Fibroblast of lung (primary cell): Measurements from ENCODE around the gene MCTP1. TPM values are rescaled to one million over a fixed set of nuclear protein-coding genes. Genes with fewer than 3 reads are reported as not detected.

Experiments used
- DNase-seq, 2 donors: peaks; one replicate each; pipeline versions ENCODE4 v3.0.0 to v3.0.0-alpha.2; 2010; ENCODE audit warnings: low read depth in 2 of 2
- H2AFZ ChIP-seq: 2 replicates; pipeline ENCODE4 v1.5.1; 2012; ENCODE audit warnings: low read length, control low read depth, inconsistent platforms
- H3K27ac ChIP-seq: 2 replicates; pipeline ENCODE4 v1.5.1; 2011; ENCODE audit warnings: low read length, control low read depth; ENCODE audit not compliant: insufficient read depth
- H3K27me3 ChIP-seq: 2 replicates; pipeline ENCODE4 v1.5.1; 2011; ENCODE audit warnings: mild to moderate bottlenecking, low read length; ENCODE audit not compliant: control insufficient read depth, insufficient read depth
- H3K36me3 ChIP-seq: 2 replicates; pipeline ENCODE4 v1.5.1; 2011; ENCODE audit warnings: low read length; ENCODE audit not compliant: control insufficient read depth, insufficient read depth
- H3K4me1 ChIP-seq: 2 replicates; pipeline ENCODE4 v1.5.1; 2011; ENCODE audit warnings: low read length; ENCODE audit not compliant: control insufficient read depth, insufficient read depth; ENCODE audit errors: extremely low read depth
- H3K4me2 ChIP-seq: 2 replicates; pipeline ENCODE4 v1.5.1; 2011; ENCODE audit warnings: low read length, control low read depth; ENCODE audit not compliant: insufficient read depth; ENCODE audit errors: extremely low read depth
- H3K4me3 ChIP-seq, 4 experiments: fragments of 200-600 bp in 1 of 4; sonication (generic) in 1 of 4; replicated peaks in 1 of 4; 2 replicates each; pipeline ENCODE4 v1.5.1; 2011 to 2016; ENCODE audit warnings: low read length in 4 of 4, low read depth in 3 of 4, mild to moderate bottlenecking in 3 of 4, control low read depth in 2 of 4, inconsistent platforms in 1 of 4, mixed read lengths in 1 of 4; ENCODE audit not compliant: insufficient read depth in 1 of 4; ENCODE audit errors: control extremely low read depth in 1 of 4
- H3K79me2 ChIP-seq: 2 replicates; pipeline ENCODE4 v1.5.1; 2012; ENCODE audit warnings: mild to moderate bottlenecking, low read length, inconsistent platforms; ENCODE audit not compliant: control insufficient read depth, insufficient read depth
- H3K9ac ChIP-seq: 2 replicates; pipeline ENCODE4 v1.5.1; 2011; ENCODE audit warnings: mild to moderate bottlenecking, low read length, control low read depth; ENCODE audit not compliant: insufficient read depth
- H3K9me3 ChIP-seq: 2 replicates; pipeline ENCODE4 v1.5.1; 2012; ENCODE audit warnings: low read depth, low read length; ENCODE audit not compliant: control insufficient read depth, insufficient read depth
- H4K20me1 ChIP-seq: 2 replicates; pipeline ENCODE4 v1.5.1; 2011; ENCODE audit warnings: low read length; ENCODE audit not compliant: control insufficient read depth, insufficient read depth; ENCODE audit errors: extremely low read depth
- CTCF ChIP-seq, 2 donors: IDR thresholded peaks in 1 of 2; conservative IDR thresholded peaks in 1 of 2; 1 replicate in 1 of 2; 2 replicates in 1 of 2; pipeline ENCODE4 v1.5.1; 2011 to 2012; ENCODE audit warnings: low read length in 2 of 2, control low read depth in 1 of 2, inconsistent platforms in 1 of 2, low read depth in 1 of 2, mild to moderate bottlenecking in 1 of 2
- EZH2 ChIP-seq: IDR thresholded peaks from 2 replicates; pipeline ENCODE4 v1.5.1; 2012; ENCODE audit warnings: low read length, control low read depth, mild to moderate bottlenecking; ENCODE audit errors: missing control alignments
- polyA plus RNA-seq, 2 donors: library from polyadenylated mRNA; depleted of rRNA in 1 of 2; stranded (reverse) in 1 of 2; unstranded in 1 of 2; fragments of >200 nt; gene quantifications; 2 replicates each; pipeline ENCODE4 v1.2.1, GENCODE V29; 2011 to 2012; ENCODE audit warnings: missing spikeins in 1 of 2
- total RNA-seq: library from RNA; depleted of rRNA; stranded (reverse); fragments of >200 nt; gene quantifications from 2 replicates; pipeline ENCODE4 v1.2.1, GENCODE V29; 2014

The MCTP1 gene
- total and polyA plus RNA-seq, 2 donors (not counting 1 experiment from before 2014, with no cell fraction given) = 0.78 to 7.9 TPM

GRCh38 chr5:94793113-94793815 lies 491.6 kb downstream of the MCTP1 start:
- Histone ChIP-seq H3K4me1 (no peaks in the 10 kb centered on the region), H3K36me3 (no peaks in the 10 kb centered on the region), H3K27ac (peak overlapping the region; percentile 50), H2AFZ (peak overlapping the region; percentile 36), H3K9ac (no peak overlapping the region), H3K4me2 (no peak overlapping the region), H4K20me1 (no peaks in the 10 kb centered on the region), H3K79me2 (no peaks in the 10 kb centered on the region), H3K27me3 (no peaks in the 10 kb centered on the region), H3K4me3 (no peak overlapping the region), H3K9me3 (no peaks in the 10 kb centered on the region)
- TF ChIP-seq CTCF (conservative IDR thresholded peaks at IDR 0.05 in 1 of 2, IDR thresholded peaks at IDR 0.05 in 1 of 2; ENCODE audit: low read depth in 1 of 2, low read length in 2 of 2) (no peak), EZH2 (no peak)
- DNase-seq = peak; percentile 87 to 98

GRCh38 chr5:94791829-94792228 lies 493.1 kb downstream of the MCTP1 start:
- Histone ChIP-seq H3K27me3 (no peaks in the 10 kb centered on the region), H3K79me2 (no peaks in the 10 kb centered on the region), H3K27ac (no peak overlapping the region), H2AFZ (no peak overlapping the region), H3K9me3 (no peaks in the 10 kb centered on the region), H3K36me3 (no peaks in the 10 kb centered on the region), H3K4me1 (no peaks in the 10 kb centered on the region), H3K4me3 (no peak overlapping the region), H3K4me2 (no peak overlapping the region), H3K9ac (no peak overlapping the region), H4K20me1 (no peaks in the 10 kb centered on the region)
- TF ChIP-seq EZH2 (no peak), CTCF (conservative IDR thresholded peaks at IDR 0.05 in 1 of 2, IDR thresholded peaks at IDR 0.05 in 1 of 2; ENCODE audit: low read depth in 1 of 2, low read length in 2 of 2) (no peak)
- DNase-seq = no peak

- DNase-seq = no peak
- Histone ChIP-seq H3K9ac (no peak overlapping the region), H4K20me1 (no peaks in the 10 kb centered on the region), H2AFZ (no peak overlapping the region), H3K27me3 (no peaks in the 10 kb centered on the region), H3K4me2 (no peak overlapping the region), H3K9me3 (no peaks in the 10 kb centered on the region), H3K36me3 (no peaks in the 10 kb centered on the region), H3K79me2 (no peaks in the 10 kb centered on the region), H3K27ac (no peak overlapping the region), H3K4me3 (no peak overlapping the region), H3K4me1 (no peaks in the 10 kb centered on the region)
- TF ChIP-seq CTCF (conservative IDR thresholded peaks at IDR 0.05 in 1 of 2, IDR thresholded peaks at IDR 0.05 in 1 of 2; ENCODE audit: low read depth in 1 of 2, low read length in 2 of 2) = no peak
- no peak for TF ChIP-seq EZH2
Measured at GRCh38 chr5:94788527-94788926, 496.4 kb downstream of the MCTP1 start.
